Duodenal mucosa (tissue), 2 donors: ENCODE results near the gene PERCC1.
"Not testable (repeated sequence)": the region's sequence is repeated elsewhere in the genome, so short reads cannot be mapped to it uniquely, and the experiment has no call there.

Experiments used
- H3K27ac ChIP-seq: one replicate; pipeline ENCODE4 v1.7.0; 2013; ENCODE audit warnings: low read depth, low read length
- H3K27me3 ChIP-seq, 2 donors: one replicate each; pipeline ENCODE4 v1.7.0; 2013; ENCODE audit warnings: low read length in 2 of 2, control low read depth in 1 of 2; ENCODE audit not compliant: insufficient read depth in 2 of 2, control insufficient read depth in 1 of 2
- H3K36me3 ChIP-seq, 2 donors: one replicate each; pipeline ENCODE4 v1.7.0; 2013; ENCODE audit warnings: low read length in 2 of 2, control low read depth in 1 of 2; ENCODE audit not compliant: insufficient read depth in 2 of 2, control insufficient read depth in 1 of 2
- H3K4me1 ChIP-seq, 2 donors: one replicate each; pipeline ENCODE4 v1.7.0; 2013; ENCODE audit warnings: low read length in 2 of 2, control low read depth in 1 of 2; ENCODE audit not compliant: insufficient read depth in 2 of 2, control insufficient read depth in 1 of 2
- H3K4me3 ChIP-seq, 2 donors: one replicate each; pipeline ENCODE4 v1.7.0; 2013; ENCODE audit warnings: low read length in 2 of 2, low read depth in 1 of 2
- H3K9ac ChIP-seq, 2 donors: one replicate each; pipeline ENCODE4 v1.7.0; 2013; ENCODE audit warnings: low read length in 2 of 2, low read depth in 1 of 2
- H3K9me3 ChIP-seq, 2 donors: one replicate each; pipeline ENCODE4 v1.7.0; 2013; ENCODE audit warnings: low read length in 2 of 2, control low read depth in 1 of 2; ENCODE audit not compliant: control insufficient read depth in 1 of 2

Gene PERCC1

DNA sequence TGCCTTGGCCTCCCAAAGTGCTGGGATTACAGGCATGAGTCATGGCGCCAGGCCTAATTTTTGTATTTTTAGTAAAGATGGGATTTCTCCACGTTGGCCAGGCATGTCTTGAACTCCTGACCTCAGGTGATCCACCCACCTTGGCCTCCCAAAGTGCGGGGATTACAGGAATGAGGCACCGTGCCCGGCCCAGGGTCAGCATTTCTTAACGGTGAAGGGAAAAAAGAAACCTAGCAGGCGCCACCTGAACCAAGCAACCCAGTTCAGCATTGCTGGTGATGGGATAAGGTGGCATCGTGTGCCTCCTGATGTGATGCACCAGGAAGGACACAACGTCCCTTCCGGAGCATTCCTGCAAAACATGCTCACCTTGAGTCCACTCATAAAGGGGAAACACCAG, 46.2 kb downstream of the PERCC1 start:
- Histone ChIP-seq H3K27ac (no peak overlapping the region), H3K27me3 (no peaks in the 10 kb centered on the region), H3K9me3 (no peaks in the 10 kb centered on the region), H3K4me1 (peaks cover 13 to 18% of the 10 kb centered on the region in 2 donors), H3K4me3 (no peak overlapping the region), H3K36me3 (no peaks in the 10 kb centered on the region), H3K9ac (no peak overlapping the region)

- not testable (repeated sequence) for H3K27me3 ChIP-seq, H3K9ac ChIP-seq, H3K36me3 ChIP-seq, H3K27ac ChIP-seq, H3K9me3 ChIP-seq, H3K4me3 ChIP-seq
- H3K4me1 ChIP-seq, result peaks cover 10% of the 10 kb centered on the region in 2 donors
Measured at GRCh38 chr16:1478937-1479336, 48.1 kb downstream of the PERCC1 start.

- H3K27ac ChIP-seq, result no peak overlapping the region
- no peaks in the 10 kb centered on the region for H3K36me3 ChIP-seq
- no peaks in the 10 kb centered on the region for H3K9me3 ChIP-seq
- no peaks in the 10 kb centered on the region for H3K27me3 ChIP-seq
- no peak overlapping the region for H3K4me3 ChIP-seq
- no peak overlapping the region for H3K9ac ChIP-seq
- H3K4me1 ChIP-seq, result no peaks in the 10 kb centered on the region
Measured at GRCh38 chr16:1481906-1482835, 51.3 kb downstream of the PERCC1 start.
